ENCODE measurements around the gene PTTG1IP2. TPM values are rescaled to one million over a fixed set of nuclear protein-coding genes. Genes with fewer than 3 reads are reported as not detected.

Gene PTTG1IP2
- total and polyA plus RNA-seq, 10 of the 15 experiments (the other 5 are each of a cell fraction or from before 2014, with no cell fraction given): not detected

DNA sequence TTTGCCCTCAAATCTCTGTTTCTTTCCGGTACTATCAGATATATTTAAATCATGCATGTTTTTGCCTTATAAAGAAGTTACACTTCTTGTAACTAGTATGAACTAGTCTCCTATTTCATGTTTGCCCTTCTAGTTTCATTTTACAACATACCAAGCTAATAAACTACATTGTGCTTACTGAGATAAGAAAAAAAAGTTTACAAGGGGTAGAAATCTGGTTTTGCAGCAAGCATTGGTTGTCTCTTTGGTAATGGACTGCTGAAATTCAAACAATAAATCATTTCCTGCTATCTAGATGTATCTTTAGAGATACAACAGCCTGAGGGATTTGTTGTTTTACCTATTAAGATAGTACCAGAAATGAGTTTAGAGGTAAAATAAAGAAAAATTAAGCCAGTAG is 18.8 kb downstream of the PTTG1IP2 start:
- Histone ChIP-seq H3K4me1 (ENCODE audit: control insufficient read depth, insufficient read depth, low read length) (no peaks in the 10 kb centered on the region), H3K9me3 (replicated peaks; ENCODE audit: control insufficient read depth, insufficient read depth, low read length) (no peaks in the 10 kb centered on the region), H3K79me2 (ENCODE audit: control insufficient read depth, insufficient read depth, low read length) (no peaks in the 10 kb centered on the region), H3K4me3 (no peak overlapping the region), H4K20me1 (ENCODE audit: control insufficient read depth, insufficient read depth) (no peaks in the 10 kb centered on the region), H3K27ac (ENCODE audit: control insufficient read depth, insufficient read depth) (no peak overlapping the region), H3K36me3 (ENCODE audit: control insufficient read depth in 2 of 2, insufficient read depth in 2 of 2, low read length in 1 of 2) (no peaks in the 10 kb centered on the region), H3K27me3 (replicated peaks in 1 of 2; ENCODE audit: control insufficient read depth in 2 of 2, insufficient read depth in 2 of 2, low read length in 1 of 2) (no peaks in the 10 kb centered on the region), H3K4me2 (ENCODE audit: control insufficient read depth, insufficient read depth) (no peak overlapping the region), H2AFZ (ENCODE audit: control insufficient read depth, low read depth, low read length) (no peak overlapping the region), H3K9ac (ENCODE audit: control insufficient read depth, insufficient read depth, low read length) (no peak overlapping the region)
- SMC1A ChIA-PET (ENCODE audit: uncharacterized antibody, unreplicated experiment): interaction anchor here (0.6 kb wide), 1 partner anchor 1110 kb away, joined by 3 read pairs; no protein-coding TSS in a partner anchor
- DNase-seq (ENCODE audit: low read depth, low spot score) (no peak), ATAC-seq (no peak), FAIRE-seq (no peak)
- CTCF ChIA-PET: no interaction called here
- no peak for TF ChIP-seq BACH1 (IDR thresholded peaks at IDR 0.05; ENCODE audit: borderline replicate concordance)
- TF ChIP-seq CBFB (IDR thresholded peaks at IDR 0.05; ENCODE audit: low read depth): no peak
- no peak for TF ChIP-seq SREBF1 (IDR thresholded peaks at IDR 0.05; ENCODE audit: low read length)
- TF ChIP-seq ZNF274 (IDR thresholded peaks at IDR 0.05; ENCODE audit: insufficient read depth, insufficient read length): no peak
- TF ChIP-seq NR2C2 (IDR thresholded peaks at IDR 0.05; ENCODE audit: borderline replicate concordance, control insufficient read depth, insufficient read length, low read depth): no peak
- no peak for TF ChIP-seq HCFC1 (IDR thresholded peaks at IDR 0.05; ENCODE audit: low read length)
- TF ChIP-seq, protein P1, sequence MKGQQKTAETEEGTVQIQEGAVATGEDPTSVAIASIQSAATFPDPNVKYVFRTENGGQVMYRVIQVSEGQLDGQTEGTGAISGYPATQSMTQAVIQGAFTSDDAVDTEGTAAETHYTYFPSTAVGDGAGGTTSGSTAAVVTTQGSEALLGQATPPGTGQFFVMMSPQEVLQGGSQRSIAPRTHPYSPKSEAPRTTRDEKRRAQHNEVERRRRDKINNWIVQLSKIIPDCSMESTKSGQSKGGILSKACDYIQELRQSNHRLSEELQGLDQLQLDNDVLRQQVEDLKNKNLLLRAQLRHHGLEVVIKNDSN (IDR thresholded peaks at IDR 0.05; ENCODE audit: borderline replicate concordance, extremely low read length, insufficient read depth, low read depth, low read length): no peak
- TF ChIP-seq SMAD1 (IDR thresholded peaks at IDR 0.05; ENCODE audit: low read depth, partially characterized antibody): no peak
- no peak for TF ChIP-seq TAF1 (IDR thresholded peaks at IDR 0.05; ENCODE audit: borderline replicate concordance, low read depth, low read length)
- TF ChIP-seq CREM (IDR thresholded peaks at IDR 0.05; ENCODE audit: low read depth): no peak
- TF ChIP-seq STAT1 (conservative IDR thresholded peaks at IDR 0.05): no peak
- TF ChIP-seq RELA (IDR thresholded peaks at IDR 0.05; ENCODE audit: borderline replicate concordance, partially characterized antibody): no peak
- no peak for TF ChIP-seq RAD51 (IDR thresholded peaks at IDR 0.05)
- no peak for TF ChIP-seq ZBED1 (IDR thresholded peaks at IDR 0.05; ENCODE audit: borderline replicate concordance)
- TF ChIP-seq, protein P2, sequence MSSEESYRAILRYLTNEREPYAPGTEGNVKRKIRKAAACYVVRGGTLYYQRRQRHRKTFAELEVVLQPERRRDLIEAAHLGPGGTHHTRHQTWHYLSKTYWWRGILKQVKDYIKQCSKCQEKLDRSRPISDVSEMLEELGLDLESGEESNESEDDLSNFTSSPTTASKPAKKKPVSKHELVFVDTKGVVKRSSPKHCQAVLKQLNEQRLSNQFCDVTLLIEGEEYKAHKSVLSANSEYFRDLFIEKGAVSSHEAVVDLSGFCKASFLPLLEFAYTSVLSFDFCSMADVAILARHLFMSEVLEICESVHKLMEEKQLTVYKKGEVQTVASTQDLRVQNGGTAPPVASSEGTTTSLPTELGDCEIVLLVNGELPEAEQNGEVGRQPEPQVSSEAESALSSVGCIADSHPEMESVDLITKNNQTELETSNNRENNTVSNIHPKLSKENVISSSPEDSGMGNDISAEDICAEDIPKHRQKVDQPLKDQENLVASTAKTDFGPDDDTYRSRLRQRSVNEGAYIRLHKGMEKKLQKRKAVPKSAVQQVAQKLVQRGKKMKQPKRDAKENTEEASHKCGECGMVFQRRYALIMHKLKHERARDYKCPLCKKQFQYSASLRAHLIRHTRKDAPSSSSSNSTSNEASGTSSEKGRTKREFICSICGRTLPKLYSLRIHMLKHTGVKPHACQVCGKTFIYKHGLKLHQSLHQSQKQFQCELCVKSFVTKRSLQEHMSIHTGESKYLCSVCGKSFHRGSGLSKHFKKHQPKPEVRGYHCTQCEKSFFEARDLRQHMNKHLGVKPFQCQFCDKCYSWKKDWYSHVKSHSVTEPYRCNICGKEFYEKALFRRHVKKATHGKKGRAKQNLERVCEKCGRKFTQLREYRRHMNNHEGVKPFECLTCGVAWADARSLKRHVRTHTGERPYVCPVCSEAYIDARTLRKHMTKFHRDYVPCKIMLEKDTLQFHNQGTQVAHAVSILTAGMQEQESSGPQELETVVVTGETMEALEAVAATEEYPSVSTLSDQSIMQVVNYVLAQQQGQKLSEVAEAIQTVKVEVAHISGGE (CRISPR knock-in tag; IDR thresholded peaks at IDR 0.05): no peak
- in situ Hi-C loops (cut with MboI) (no loop called here), intact Hi-C loops (cut with micrococcal nuclease; ENCODE audit: unreplicated experiment) (no loop called here)
- BruUV-seq (replicated peaks): no TSS peak
- RAD21 ChIA-PET (ENCODE audit: unreplicated experiment): no interaction called here
- POLR2A ChIA-PET: no interaction called here
- 27% methylated on average over 1 of the region's 1 CpG for WGBS (ENCODE audit: insufficient coverage, insufficient replicate concordance, low lambda C conversion rate, missing lambda C conversion rate)
